Thyroid gland (tissue), 4 donors: Measurements from ENCODE around the gene NOC3L.

Experiments used
- CTCF ChIP-seq, 6 experiments: fragments of 200-600 bp in 3 of 6; fragments of 450-650 bp in 3 of 6; sonication (generic) in 3 of 6; IDR thresholded peaks; one replicate each; pipeline ENCODE4 v1.5.1; 2016 to 2019; ENCODE audit warnings: antibody characterized with exemption in 6 of 6, mild to moderate bottlenecking in 2 of 6, inconsistent platforms in 1 of 6, moderate library complexity in 1 of 6
- POLR2A ChIP-seq, 2 donors: fragments of 450-650 bp; IDR thresholded peaks; one replicate each; pipeline ENCODE4 v1.6.1; 2017; ENCODE audit warnings: antibody characterized with exemption in 2 of 2, mild to moderate bottlenecking in 2 of 2, moderate library complexity in 1 of 2

GRCh38 chr10:94349327-94349726 lies 13.4 kb downstream of the NOC3L start:
- TF ChIP-seq CTCF (IDR thresholded peaks at IDR 0.05) (no peak), POLR2A (IDR thresholded peaks at IDR 0.05) (no peak)
